SK-N-SH (cell line): ENCODE measurements around the gene LMAN2. TPM values are rescaled to one million over a fixed set of nuclear protein-coding genes. Genes with fewer than 3 reads are reported as not detected.

Source experiments
- CTCF ChIA-PET: fragments of 300-600, 350-600 bp; formaldehyde crosslinking; extraction: SDS; loops from one replicate; lab custom pipeline; 2021; lab: Yijun Ruan, JAX
- POLR2A ChIA-PET: fragments of 350-600 bp; sonication (Branson Sonifier 250); formaldehyde crosslinking; extraction: SDS; loops from one replicate; lab custom pipeline; 2020; ENCODE audit warnings: antibody characterized with exemption, inconsistent platforms; lab: Yijun Ruan, JAX
- DNase-seq: peaks from one replicate; pipeline ENCODE4 v3.0.0; 2012
- H2AFZ ChIP-seq: fragments of 200-600 bp; sonication (generic); 2 replicates; pipeline ENCODE4 v1.8.1; 2016; ENCODE audit warnings: antibody characterized with exemption, mild to moderate bottlenecking, low read depth
- H3F3A ChIP-seq: fragments of 200-600 bp; sonication (generic); replicated peaks from 2 replicates; pipeline ENCODE3; 2016; ENCODE audit warnings: antibody characterized with exemption, mild to moderate bottlenecking; ENCODE audit not compliant: insufficient read depth
- H3K27ac ChIP-seq, 2 experiments: fragments of 200-500 bp in 1 of 2; fragments of 200-600 bp in 1 of 2; sonication (Bioruptor generic) in 1 of 2; sonication (generic), shearing (Covaris generic) in 1 of 2; 2 replicates each; pipeline versions ENCODE4 v1.5.1 to v1.6.1; 2014 to 2016; ENCODE audit warnings: low read depth in 2 of 2, inconsistent platforms in 1 of 2, low read length in 1 of 2, mild to moderate bottlenecking in 1 of 2, mixed read lengths in 1 of 2
- H3K27me3 ChIP-seq: fragments of 200-600 bp; sonication (generic), shearing (Covaris generic); 2 replicates; pipeline ENCODE4 v1.6.1; 2016; ENCODE audit warnings: mixed run types; ENCODE audit not compliant: insufficient read depth
- H3K36me3 ChIP-seq, 2 experiments: fragments of 200-500 bp in 1 of 2; fragments of 200-600 bp in 1 of 2; sonication (Bioruptor generic) in 1 of 2; sonication (generic) in 1 of 2; replicated peaks in 1 of 2; 2 replicates each; pipeline versions ENCODE3 to v1.5.1; 2014 to 2016; ENCODE audit warnings: low read length in 1 of 2, mild to moderate bottlenecking in 1 of 2; ENCODE audit not compliant: insufficient read depth in 2 of 2, control insufficient read depth in 1 of 2
- H3K4me1 ChIP-seq, 2 experiments: fragments of 200-500 bp in 1 of 2; fragments of 200-600 bp in 1 of 2; sonication (Bioruptor generic) in 1 of 2; sonication (generic), shearing (Covaris generic) in 1 of 2; 2 replicates each; pipeline versions ENCODE4 v1.5.1 to v1.6.1; 2014 to 2016; ENCODE audit warnings: low read depth in 1 of 2, low read length in 1 of 2, mixed run types in 1 of 2; ENCODE audit not compliant: insufficient read depth in 2 of 2, control insufficient read depth in 1 of 2
- H3K4me2 ChIP-seq: fragments of 200-600 bp; sonication (generic), shearing (Covaris generic); 2 replicates; pipeline ENCODE4 v1.6.1; 2017; ENCODE audit warnings: mixed run types
- H3K4me3 ChIP-seq, 2 experiments: fragments of 200-500 bp in 1 of 2; fragments of 200-600 bp in 1 of 2; sonication (Bioruptor generic) in 1 of 2; sonication (generic), shearing (Covaris generic) in 1 of 2; 2 replicates each; pipeline versions ENCODE4 v1.5.1 to v1.8.1; 2014 to 2016; ENCODE audit warnings: low read depth in 2 of 2, inconsistent platforms in 1 of 2, low read length in 1 of 2, mild to moderate bottlenecking in 1 of 2, mixed read lengths in 1 of 2, moderate library complexity in 1 of 2
- H3K79me2 ChIP-seq: fragments of 200-600 bp; sonication (generic); 2 replicates; pipeline ENCODE4 v1.8.1; 2017; ENCODE audit warnings: mild to moderate bottlenecking; ENCODE audit not compliant: insufficient read depth
- H3K9ac ChIP-seq: fragments of 200-600 bp; sonication (generic); 2 replicates; pipeline ENCODE4 v1.6.1; 2017; ENCODE audit warnings: mixed run types
- H3K9me2 ChIP-seq: fragments of 200-600 bp; sonication (generic); 2 replicates; pipeline ENCODE4 v1.6.1; 2017; ENCODE audit warnings: mixed run types
- H3K9me3 ChIP-seq: fragments of 200-600 bp; sonication (generic); 2 replicates; pipeline ENCODE4 v1.6.1; 2017; ENCODE audit warnings: mixed run types, mild to moderate bottlenecking, moderate library complexity
- H4K20me1 ChIP-seq: fragments of 200-600 bp; sonication (generic); 2 replicates; pipeline ENCODE4 v1.6.1; 2017; ENCODE audit warnings: mild to moderate bottlenecking, mixed run types; ENCODE audit not compliant: insufficient read depth
- CHD2 ChIP-seq: fragments of 150-350 bp; IDR thresholded peaks from 2 replicates; pipeline ENCODE4 v1.6.1; 2018; ENCODE audit warnings: low read length; ENCODE audit not compliant: partially characterized antibody
- ELF1 ChIP-seq: IDR thresholded peaks from 2 replicates; pipeline ENCODE4 v1.4.0; 2012
- EP300 ChIP-seq, 2 experiments: IDR thresholded peaks; 2 replicates each; pipeline versions ENCODE4 v1.4.0 to v1.6.1; 2012; ENCODE audit warnings: borderline replicate concordance in 1 of 2, low read depth in 1 of 2, low read length in 1 of 2
- EZH2phosphoT487 ChIP-seq: fragments of 200-600 bp; sonication (generic); IDR thresholded peaks from 2 replicates; pipeline ENCODE4 v1.6.1; 2017; ENCODE audit warnings: low read depth, mixed run types, mild to moderate bottlenecking, antibody characterized with exemption, moderate library complexity, borderline replicate concordance
- FOSL2 ChIP-seq: IDR thresholded peaks from 2 replicates; pipeline ENCODE4 v1.4.0; 2012; ENCODE audit warnings: low read depth, mild to moderate bottlenecking, moderate library complexity, borderline replicate concordance
- FOXM1 ChIP-seq: IDR thresholded peaks from 2 replicates; pipeline ENCODE4 v1.4.0; 2012; ENCODE audit warnings: low read depth, mild to moderate bottlenecking
- GABPA ChIP-seq: IDR thresholded peaks from 2 replicates; pipeline ENCODE4 v1.4.0; 2012; ENCODE audit warnings: low read depth, mild to moderate bottlenecking
- GATA2 ChIP-seq: sonication (generic); formaldehyde crosslinking; IDR thresholded peaks from 2 replicates; pipeline ENCODE4 v1.5.0; 2020; ENCODE audit warnings: mild to moderate bottlenecking, missing genetic modification reagents
- JUND ChIP-seq: IDR thresholded peaks from 2 replicates; pipeline ENCODE4 v1.4.0; 2012
- MEF2A ChIP-seq: IDR thresholded peaks from 2 replicates; pipeline ENCODE4 v1.4.0; 2012; ENCODE audit warnings: low read depth, borderline replicate concordance
- MXI1 ChIP-seq: IDR thresholded peaks from 2 replicates; pipeline ENCODE4 v1.6.1; 2012; ENCODE audit warnings: mild to moderate bottlenecking, low read depth, low read length, improper control_type of control experiment
- NFIC ChIP-seq: IDR thresholded peaks from 2 replicates; pipeline ENCODE4 v1.4.0; 2012; ENCODE audit warnings: borderline replicate concordance
- NRF1 ChIP-seq: IDR thresholded peaks from 2 replicates; pipeline ENCODE4 v1.6.1; 2012; ENCODE audit warnings: low read depth, mild to moderate bottlenecking, low read length
- POLR2AphosphoS5 ChIP-seq: IDR thresholded peaks from 2 replicates; pipeline ENCODE4 v1.6.1; 2012; ENCODE audit warnings: low read depth, low read length
- RAD21 ChIP-seq: IDR thresholded peaks from 2 replicates; pipeline ENCODE4 v1.6.1; 2012; ENCODE audit warnings: mild to moderate bottlenecking, low read length
- RCOR1 ChIP-seq: fragments of 150-350 bp; IDR thresholded peaks from 2 replicates; pipeline ENCODE4 v1.6.1; 2017; ENCODE audit warnings: antibody characterized with exemption, low read length
- RFX5 ChIP-seq: IDR thresholded peaks from 2 replicates; pipeline ENCODE4 v1.6.1; 2012; ENCODE audit warnings: mild to moderate bottlenecking, improper control_type of control experiment, low read length
- SIN3A ChIP-seq: IDR thresholded peaks from 2 replicates; pipeline ENCODE4 v1.6.1; 2012; ENCODE audit warnings: low read depth, mild to moderate bottlenecking, low read length, moderate library complexity, borderline replicate concordance
- SMC3 ChIP-seq: IDR thresholded peaks from 2 replicates; pipeline ENCODE4 v1.6.1; 2012; ENCODE audit warnings: low read depth, low read length, improper control_type of control experiment
- TAF1 ChIP-seq: IDR thresholded peaks from 2 replicates; pipeline ENCODE4 v1.6.1; 2012; ENCODE audit warnings: low read depth, mild to moderate bottlenecking, low read length, moderate library complexity, borderline replicate concordance
- TCF12 ChIP-seq: IDR thresholded peaks from 2 replicates; pipeline ENCODE4 v1.4.0; 2012
- TEAD4 ChIP-seq: IDR thresholded peaks from 2 replicates; pipeline ENCODE4 v1.4.0; 2012; ENCODE audit warnings: mild to moderate bottlenecking, borderline replicate concordance; ENCODE audit not compliant: insufficient read depth
- YY1 ChIP-seq: IDR thresholded peaks from 2 replicates; pipeline ENCODE4 v1.4.0; 2012; ENCODE audit warnings: low read depth, mild to moderate bottlenecking
- WGBS: methylation state at CpG from one replicate; pipeline ENCODE4 v1.1.6; 2017; ENCODE audit warnings: low lambda C conversion rate; 5-methylcytosine and 5-hydroxymethylcytosine counted together
- polyA plus RNA-seq, 3 experiments: library from polyadenylated mRNA; depleted of rRNA; stranded (reverse); fragments of >200 nt; gene quantifications; 2 replicates each; pipeline ENCODE4 v1.2.3, GENCODE V29; 2012
- TF ChIP-seq, protein P1 (sequence below): fragments of 150-350 bp; IDR thresholded peaks from 2 replicates; pipeline ENCODE4 v1.6.1; 2017; ENCODE audit warnings: antibody characterized with exemption, low read length, low read depth, borderline replicate concordance
- TF ChIP-seq, protein P2 (sequence below): IDR thresholded peaks from 2 replicates; pipeline ENCODE4 v1.4.0; 2012; ENCODE audit warnings: low read depth, borderline replicate concordance
- TF ChIP-seq, protein P3 (sequence below): IDR thresholded peaks from 2 replicates; pipeline ENCODE4 v1.4.0; 2012; ENCODE audit warnings: low read depth, borderline replicate concordance
- TF ChIP-seq, protein P4 (sequence below): IDR thresholded peaks from 2 replicates; pipeline ENCODE4; 2012
- TF ChIP-seq, protein P5 (sequence below): fragments of 150-350 bp; IDR thresholded peaks from 2 replicates; pipeline ENCODE4 v1.6.1; 2016; ENCODE audit warnings: mild to moderate bottlenecking, low read depth, low read length

Gene LMAN2
- polyA plus RNA-seq, 1 of the 3 experiments (the other 2 are of a cell fraction) = 500 TPM

GRCh38 chr5:177366528-177367322, 15.3 kb upstream of the LMAN2 start:
- no peaks in the 10 kb centered on the region for H4K20me1 ChIP-seq
- peak overlapping the region; percentile 48 to 50 for H3K4me3 ChIP-seq
- peak; percentile 99 for DNase-seq
- H3K9me2 ChIP-seq = no peaks in the 10 kb centered on the region
- no peaks in the 10 kb centered on the region for H3K27me3 ChIP-seq
- peak overlapping the region; percentile 70 for H3K9ac ChIP-seq
- 35% methylated on average over 30 of the region's 36 CpGs for WGBS
- H3K36me3 ChIP-seq = no peaks in the 10 kb centered on the region
- ChIA-PET POLR2A (interaction anchor here (1.0 to 2.1 kb wide), 3 partner anchors 15 to 187 kb away, joined by 3 to 18 read pairs (median 4); partner anchors contain the start of gene LMAN2), CTCF (interaction anchor here (0.7 to 5.9 kb wide), 12 partner anchors 11 to 134 kb away, joined by 3 to 58 read pairs (median 8); partner anchors contain the start of genes F12, LMAN2 and SLC34A1)
- peak overlapping the region; percentile 89 for H2AFZ ChIP-seq
- H3K4me1 ChIP-seq = peaks cover 11 to 46% of the 10 kb centered on the region in 2 experiments
- peaks cover 15% of the 10 kb centered on the region for H3F3A ChIP-seq
- peak overlapping the region; percentile 79 to 93 for H3K27ac ChIP-seq
- peak overlapping the region; percentile 80 for H3K4me2 ChIP-seq
- no peaks in the 10 kb centered on the region for H3K79me2 ChIP-seq
- no peaks in the 10 kb centered on the region for H3K9me3 ChIP-seq
- no peak for TF ChIP-seq GABPA
- TF ChIP-seq CHD2 = no peak
- TF ChIP-seq RFX5 = no peak
- no peak for TF ChIP-seq RAD21
- TF ChIP-seq POLR2AphosphoS5 = no peak
- TF ChIP-seq NRF1 = no peak
- no peak for TF ChIP-seq RCOR1
- TF ChIP-seq, protein P1, sequence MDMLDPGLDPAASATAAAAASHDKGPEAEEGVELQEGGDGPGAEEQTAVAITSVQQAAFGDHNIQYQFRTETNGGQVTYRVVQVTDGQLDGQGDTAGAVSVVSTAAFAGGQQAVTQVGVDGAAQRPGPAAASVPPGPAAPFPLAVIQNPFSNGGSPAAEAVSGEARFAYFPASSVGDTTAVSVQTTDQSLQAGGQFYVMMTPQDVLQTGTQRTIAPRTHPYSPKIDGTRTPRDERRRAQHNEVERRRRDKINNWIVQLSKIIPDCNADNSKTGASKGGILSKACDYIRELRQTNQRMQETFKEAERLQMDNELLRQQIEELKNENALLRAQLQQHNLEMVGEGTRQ = no peak
- TF ChIP-seq GATA2 (CRISPR knock-in tag) = peak; percentile 74; the same call in 1 of the 2 replicates
- no peak for TF ChIP-seq MEF2A
- TF ChIP-seq NFIC = peak; percentile 4; the same call in 1 of the 2 replicates
- TF ChIP-seq, protein P2, sequence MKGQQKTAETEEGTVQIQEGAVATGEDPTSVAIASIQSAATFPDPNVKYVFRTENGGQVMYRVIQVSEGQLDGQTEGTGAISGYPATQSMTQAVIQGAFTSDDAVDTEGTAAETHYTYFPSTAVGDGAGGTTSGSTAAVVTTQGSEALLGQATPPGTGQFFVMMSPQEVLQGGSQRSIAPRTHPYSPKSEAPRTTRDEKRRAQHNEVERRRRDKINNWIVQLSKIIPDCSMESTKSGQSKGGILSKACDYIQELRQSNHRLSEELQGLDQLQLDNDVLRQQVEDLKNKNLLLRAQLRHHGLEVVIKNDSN = no peak; the same call in 1 of the 2 replicates
- no peak for TF ChIP-seq SIN3A
- no peak for TF ChIP-seq TCF12
- TF ChIP-seq FOSL2 = no peak
- TF ChIP-seq, protein P3, sequence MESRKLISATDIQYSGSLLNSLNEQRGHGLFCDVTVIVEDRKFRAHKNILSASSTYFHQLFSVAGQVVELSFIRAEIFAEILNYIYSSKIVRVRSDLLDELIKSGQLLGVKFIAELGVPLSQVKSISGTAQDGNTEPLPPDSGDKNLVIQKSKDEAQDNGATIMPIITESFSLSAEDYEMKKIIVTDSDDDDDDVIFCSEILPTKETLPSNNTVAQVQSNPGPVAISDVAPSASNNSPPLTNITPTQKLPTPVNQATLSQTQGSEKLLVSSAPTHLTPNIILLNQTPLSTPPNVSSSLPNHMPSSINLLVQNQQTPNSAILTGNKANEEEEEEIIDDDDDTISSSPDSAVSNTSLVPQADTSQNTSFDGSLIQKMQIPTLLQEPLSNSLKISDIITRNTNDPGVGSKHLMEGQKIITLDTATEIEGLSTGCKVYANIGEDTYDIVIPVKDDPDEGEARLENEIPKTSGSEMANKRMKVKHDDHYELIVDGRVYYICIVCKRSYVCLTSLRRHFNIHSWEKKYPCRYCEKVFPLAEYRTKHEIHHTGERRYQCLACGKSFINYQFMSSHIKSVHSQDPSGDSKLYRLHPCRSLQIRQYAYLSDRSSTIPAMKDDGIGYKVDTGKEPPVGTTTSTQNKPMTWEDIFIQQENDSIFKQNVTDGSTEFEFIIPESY = no peak
- TF ChIP-seq MXI1 = peak; percentile 63
- no peak for TF ChIP-seq YY1
- no peak for TF ChIP-seq SMC3
- no peak for TF ChIP-seq FOXM1
- TF ChIP-seq, protein P4, sequence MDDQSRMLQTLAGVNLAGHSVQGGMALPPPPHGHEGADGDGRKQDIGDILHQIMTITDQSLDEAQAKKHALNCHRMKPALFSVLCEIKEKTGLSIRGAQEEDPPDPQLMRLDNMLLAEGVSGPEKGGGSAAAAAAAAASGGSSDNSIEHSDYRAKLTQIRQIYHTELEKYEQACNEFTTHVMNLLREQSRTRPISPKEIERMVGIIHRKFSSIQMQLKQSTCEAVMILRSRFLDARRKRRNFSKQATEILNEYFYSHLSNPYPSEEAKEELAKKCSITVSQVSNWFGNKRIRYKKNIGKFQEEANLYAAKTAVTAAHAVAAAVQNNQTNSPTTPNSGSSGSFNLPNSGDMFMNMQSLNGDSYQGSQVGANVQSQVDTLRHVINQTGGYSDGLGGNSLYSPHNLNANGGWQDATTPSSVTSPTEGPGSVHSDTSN = no peak
- TF ChIP-seq EZH2phosphoT487 = no peak
- TF ChIP-seq JUND = no peak
- TF ChIP-seq TAF1 = no peak
- TF ChIP-seq, protein P5, sequence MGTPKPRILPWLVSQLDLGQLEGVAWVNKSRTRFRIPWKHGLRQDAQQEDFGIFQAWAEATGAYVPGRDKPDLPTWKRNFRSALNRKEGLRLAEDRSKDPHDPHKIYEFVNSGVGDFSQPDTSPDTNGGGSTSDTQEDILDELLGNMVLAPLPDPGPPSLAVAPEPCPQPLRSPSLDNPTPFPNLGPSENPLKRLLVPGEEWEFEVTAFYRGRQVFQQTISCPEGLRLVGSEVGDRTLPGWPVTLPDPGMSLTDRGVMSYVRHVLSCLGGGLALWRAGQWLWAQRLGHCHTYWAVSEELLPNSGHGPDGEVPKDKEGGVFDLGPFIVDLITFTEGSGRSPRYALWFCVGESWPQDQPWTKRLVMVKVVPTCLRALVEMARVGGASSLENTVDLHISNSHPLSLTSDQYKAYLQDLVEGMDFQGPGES = no peak
- no peak for TF ChIP-seq ELF1
- TF ChIP-seq EP300 (IDR thresholded peaks at IDR 0.05; ENCODE audit: borderline replicate concordance in 1 of 2, low read depth in 1 of 2, low read length in 1 of 2) = no peak
- no peak for TF ChIP-seq TEAD4
